ENCODE data around the gene EXOC3. TPM values are rescaled to one million over a fixed set of nuclear protein-coding genes. Genes with fewer than 3 reads are reported as not detected.

The EXOC3 gene
- total and polyA plus RNA-seq, 10 of the 15 experiments (the other 5 are each of a cell fraction or from before 2014, with no cell fraction given) = 1.6 to 53.0 (median 27.9) TPM

- no peak for TF ChIP-seq NKRF (conservative IDR thresholded peaks at IDR 0.05)
- no peak for TF ChIP-seq CEBPB (IDR thresholded peaks at IDR 0.05; ENCODE audit: borderline replicate concordance in 1 of 2, low read depth in 2 of 2, low read length in 2 of 2)
- no peak for TF ChIP-seq SUZ12 (IDR thresholded peaks at IDR 0.05; ENCODE audit: unreplicated experiment)
- peak; percentile 51; the same call in 1 of the 2 replicates for TF ChIP-seq NBN (IDR thresholded peaks at IDR 0.05)
- no peak for TF ChIP-seq BCLAF1 (IDR thresholded peaks at IDR 0.05)
- TF ChIP-seq RAD51 (IDR thresholded peaks at IDR 0.05) = 0 out of 2 replicates have a peak, but pooled peaks have one; percentile 0
- peak; percentile 70; the same call in 1 of the 2 replicates for TF ChIP-seq ZBED1 (IDR thresholded peaks at IDR 0.05; ENCODE audit: borderline replicate concordance)
- no peak for TF ChIP-seq ZBTB11 (CRISPR knock-in tag; IDR thresholded peaks at IDR 0.05)
- TF ChIP-seq MLLT1 (IDR thresholded peaks at IDR 0.05) = peak; percentile 90
- TF ChIP-seq HDAC6 (IDR thresholded peaks at IDR 0.05; ENCODE audit: unreplicated experiment) = no peak
- TF ChIP-seq TCF7 (IDR thresholded peaks at IDR 0.05; ENCODE audit: borderline replicate concordance) = no peak; the same call in none of the 2 replicates
- no peak for TF ChIP-seq JUNB (IDR thresholded peaks at IDR 0.05)
- TF ChIP-seq E2F4 (IDR thresholded peaks at IDR 0.05; ENCODE audit: low read depth, low read length) = no peak
- no peak for TF ChIP-seq ATF3 (IDR thresholded peaks at IDR 0.05; ENCODE audit: borderline replicate concordance, extremely low read depth, low read depth, low read length)
- peak; percentile 63 for TF ChIP-seq POLR2A (IDR thresholded peaks at IDR 0.05; ENCODE audit: low read depth, low read length)
- no peak for TF ChIP-seq ZNF24 (IDR thresholded peaks at IDR 0.05)
- TF ChIP-seq BACH1 (IDR thresholded peaks at IDR 0.05; ENCODE audit: borderline replicate concordance) = peak; percentile 63; the same call in 1 of the 2 replicates
Observed at GRCh38 chr5:399296-400281, 43.4 kb upstream of the EXOC3 start (continued).
